HG02973 (cell line): ENCODE measurements around the gene C7orf25.
A peak's percentile ranks its signal among the peaks of the same experiment; 100 is the strongest.

Source experiments
- ATAC-seq: cut with Tn5 transposase; IDR thresholded peaks from one replicate; pipeline ENCODE4 v1.9.1; 2021; ENCODE audit warnings: moderate library complexity; ENCODE audit not compliant: unreplicated experiment

The C7orf25 gene

GRCh38 chr7:42911454-42912447 is at the start of gene C7orf25:
TSS of gene C7orf25 (minus strand) at chr7:42912070. CDS start at chr7:42910900, 1,170 bp downstream.
- peak; percentile 88 for ATAC-seq

GRCh38 chr7:42961170-42961569 is 49.3 kb upstream of the C7orf25 start:
- no peak for ATAC-seq

GRCh38 chr7:42960762-42961161 is 48.9 kb upstream of the C7orf25 start:
- no peak for ATAC-seq

GRCh38 chr7:42959549-42959948 is 47.7 kb upstream of the C7orf25 start:
- no peak for ATAC-seq

GRCh38 chr7:42956062-42956461 is 44.2 kb upstream of the C7orf25 start:
- ATAC-seq: no peak

- ATAC-seq: no peak
These were observed 42.1 kb upstream of the C7orf25 start for GRCh38 chr7:42953994-42954393.

- no peak for ATAC-seq
These were observed 40.5 kb upstream of the C7orf25 start for GRCh38 chr7:42952328-42952727.

- ATAC-seq: no peak
These were observed 38.5 kb upstream of the C7orf25 start for GRCh38 chr7:42950417-42950816.

- no peak for ATAC-seq
These were observed 35.7 kb upstream of the C7orf25 start for GRCh38 chr7:42947521-42947920.

- ATAC-seq: no peak
These were observed 34.7 kb upstream of the C7orf25 start for GRCh38 chr7:42946627-42946950.

- peak; percentile 46 for ATAC-seq
These were observed 34.2 kb upstream of the C7orf25 start for GRCh38 chr7:42945821-42946626.

- ATAC-seq: no peak
These were observed 29.3 kb upstream of the C7orf25 start for GRCh38 chr7:42940985-42941847.

- no peak for ATAC-seq
These were observed 27.8 kb upstream of the C7orf25 start for GRCh38 chr7:42939457-42940240.

GRCh38 chr7:42935861-42936260 is 24.0 kb upstream of the C7orf25 start:
- no peak for ATAC-seq

- no peak for ATAC-seq
These were observed 22.4 kb upstream of the C7orf25 start for GRCh38 chr7:42934291-42934690.

- no peak for ATAC-seq
These were observed 21.1 kb upstream of the C7orf25 start for GRCh38 chr7:42932811-42933591.

GRCh38 chr7:42931834-42932651 is 20.2 kb upstream of the C7orf25 start, which contains the start of the genes MRPL32 and PSMA2:
TSS of gene MRPL32 (plus strand) at chr7:42932376. CDS start at chr7:42932387, 11 bp downstream.
TSS of gene PSMA2 (minus strand) at chr7:42932174. CDS start at chr7:42932158, 16 bp downstream.
- ATAC-seq: peak; percentile 99

- ATAC-seq: no peak
These were observed 19.6 kb upstream of the C7orf25 start for GRCh38 chr7:42931447-42931833.
